GM23338 (cell line): ENCODE data around the gene MR1. TPM values are rescaled to one million over a fixed set of nuclear protein-coding genes. Genes with fewer than 3 reads are reported as not detected.

Experiments used
- ATAC-seq: fragments of 200-7000 bp; cut with Tn5 transposase; 3 replicates; pipeline ENCODE4 v1.9.1; 2020
- DNase-seq: peaks from one replicate; pipeline ENCODE4 v3.0.0-alpha.2; 2015; ENCODE audit warnings: low spot score
- H2AFZ ChIP-seq: fragments of 200-600 bp; sonication (generic); 2 replicates; pipeline ENCODE4 v1.8.0; 2016; ENCODE audit warnings: antibody characterized with exemption, mild to moderate bottlenecking, moderate library complexity
- H3F3A ChIP-seq: fragments of 200-600 bp; sonication (generic); replicated peaks from 2 replicates; pipeline ENCODE4 v1.8.0; 2017; ENCODE audit warnings: antibody characterized with exemption, mixed run types, low read depth
- H3K27ac ChIP-seq: fragments of 200-600 bp; sonication (generic); 2 replicates; pipeline ENCODE4 v1.6.1; 2016; ENCODE audit warnings: low read depth
- H3K27me3 ChIP-seq: fragments of 200-600 bp; sonication (generic); 2 replicates; pipeline ENCODE4 v1.8.0; 2016; ENCODE audit warnings: mild to moderate bottlenecking, mixed run types, moderate library complexity; ENCODE audit not compliant: insufficient read depth
- H3K36me3 ChIP-seq: fragments of 200-600 bp; sonication (generic); 2 replicates; pipeline ENCODE4 v1.8.0; 2016; ENCODE audit warnings: mild to moderate bottlenecking; ENCODE audit not compliant: insufficient read depth
- H3K4me1 ChIP-seq: fragments of 200-600 bp; sonication (generic); 2 replicates; pipeline ENCODE4 v1.8.0; 2016; ENCODE audit warnings: mild to moderate bottlenecking, moderate library complexity; ENCODE audit not compliant: insufficient read depth
- H3K4me2 ChIP-seq: fragments of 200-600 bp; sonication (generic); 2 replicates; pipeline ENCODE4 v1.7.1; 2017; ENCODE audit warnings: mixed run types
- H3K4me3 ChIP-seq: fragments of 200-600 bp; sonication (generic); 2 replicates; pipeline ENCODE4 v1.6.1; 2016; ENCODE audit warnings: mixed run types
- H3K79me2 ChIP-seq: fragments of 200-600 bp; sonication (generic); replicated peaks from 2 replicates; pipeline ENCODE4 v1.8.0; 2017; ENCODE audit warnings: mild to moderate bottlenecking; ENCODE audit not compliant: insufficient read depth
- H3K9me2 ChIP-seq: fragments of 200-600 bp; sonication (generic); 2 replicates; pipeline ENCODE4 v1.8.0; 2017; ENCODE audit not compliant: insufficient read depth
- H4K20me1 ChIP-seq: fragments of 200-600 bp; sonication (generic); replicated peaks from 2 replicates; pipeline ENCODE4 v1.8.0; 2017; ENCODE audit warnings: mild to moderate bottlenecking; ENCODE audit not compliant: insufficient read depth
- H3K27ac Mint-ChIP-seq: 2 replicates; pipeline ENCODE4 v1.8.0; 2020; ENCODE audit warnings: inconsistent platforms, mild to moderate bottlenecking, moderate library complexity, mixed read lengths
- H3K27me3 Mint-ChIP-seq: 3 replicates; pipeline ENCODE4 v1.8.0; 2022; ENCODE audit warnings: low read depth, mild to moderate bottlenecking, moderate library complexity, mixed read lengths, inconsistent platforms; ENCODE audit not compliant: insufficient read depth, poor library complexity
- H3K36me3 Mint-ChIP-seq: 3 replicates; pipeline ENCODE4 v1.8.0; 2021; ENCODE audit warnings: low read depth, mild to moderate bottlenecking, inconsistent platforms, moderate library complexity, mixed read lengths
- H3K4me1 Mint-ChIP-seq: 3 replicates; pipeline ENCODE4 v1.8.0; 2020; ENCODE audit warnings: mild to moderate bottlenecking, inconsistent platforms, mixed read lengths
- H3K4me3 Mint-ChIP-seq: 3 replicates; pipeline ENCODE4 v1.8.0; 2021; ENCODE audit warnings: moderate library complexity, mild to moderate bottlenecking, inconsistent platforms, mixed read lengths
- H3K9me3 Mint-ChIP-seq: 3 replicates; pipeline ENCODE4 v1.8.0; 2020; ENCODE audit warnings: moderate library complexity, mild to moderate bottlenecking, inconsistent platforms, mixed read lengths
- CREB1 ChIP-seq: fragments of 250-450 bp; sonication (Bioruptor Pico); IDR thresholded peaks from 2 replicates; pipeline ENCODE4 v1.5.0; 2020; ENCODE audit warnings: low read depth, mild to moderate bottlenecking, moderate library complexity
- CTCF ChIP-seq, 2 experiments: fragments of 200-600 bp in 1 of 2; sonication (generic) in 1 of 2; conservative IDR thresholded peaks; 2 replicates each; pipeline versions ENCODE4 v1.5.1 to v1.6.1; 2016 to 2017; ENCODE audit warnings: antibody characterized with exemption in 2 of 2, low read depth in 2 of 2, mild to moderate bottlenecking in 2 of 2, moderate library complexity in 1 of 2
- ETS1 ChIP-seq: IDR thresholded peaks from 2 replicates; pipeline ENCODE4 v1.6.1; 2016; ENCODE audit warnings: antibody characterized with exemption
- EZH2 ChIP-seq: fragments of 200-600 bp; sonication (generic); IDR thresholded peaks from one replicate; pipeline ENCODE4 v1.8.0; 2017; ENCODE audit warnings: antibody characterized with exemption, mild to moderate bottlenecking, low read depth; ENCODE audit not compliant: unreplicated experiment
- JUNB ChIP-seq: IDR thresholded peaks from one replicate; pipeline ENCODE4 v1.6.1; 2016; ENCODE audit warnings: antibody characterized with exemption; ENCODE audit not compliant: unreplicated experiment
- NANOG ChIP-seq: IDR thresholded peaks from 2 replicates; pipeline ENCODE4 v1.6.1; 2016; ENCODE audit warnings: antibody characterized with exemption, borderline replicate concordance
- REST ChIP-seq: IDR thresholded peaks from one replicate; pipeline ENCODE4 v1.6.1; 2018; ENCODE audit warnings: antibody characterized with exemption; ENCODE audit not compliant: unreplicated experiment
- STAT1 ChIP-seq: IDR thresholded peaks from one replicate; pipeline ENCODE4 v1.6.1; 2016; ENCODE audit warnings: antibody characterized with exemption; ENCODE audit not compliant: unreplicated experiment
- ZNF462 ChIP-seq: fragments of 250-450 bp; sonication (Bioruptor Pico); IDR thresholded peaks from 2 replicates; pipeline ENCODE4 v1.5.0; 2020; ENCODE audit warnings: mild to moderate bottlenecking, moderate library complexity
- polyA plus RNA-seq: library from polyadenylated mRNA; unstranded; fragments of >200 nt; fragmentation: Nextera tagmentation; extraction: Ambion mirVana; gene quantifications from 2 replicates; pipeline ENCODE4 v1.2.1, GENCODE V29; 2016
- total RNA-seq: library from RNA; depleted of rRNA; stranded (reverse); fragments of >200 nt; shearing (Covaris generic); gene quantifications from 2 replicates; pipeline ENCODE4 v1.2.3, GENCODE V29; 2014

The MR1 gene
- total and polyA plus RNA-seq, 2 experiments from 2014 or later: 0.18 TPM; not detected in 1

GRCh38 chr1:181091309-181092040 is 57.7 kb downstream of the MR1 start (continued):
- TF ChIP-seq ZNF462 (CRISPR knock-in tag) (no peak), NANOG (no peak)

- H3K4me1 ChIP-seq: peaks cover 48% of the 10 kb centered on the region
- ATAC-seq: no peak
- no peaks in the 10 kb centered on the region; the same call in 2 of the 3 replicates for H3K9me3 Mint-ChIP-seq
- H3K79me2 ChIP-seq: peaks cover 30% of the 10 kb centered on the region
- DNase-seq: no peak
- H2AFZ ChIP-seq: no peak overlapping the region
- H3K4me2 ChIP-seq: no peak overlapping the region
- H3K27ac ChIP-seq: no peak overlapping the region
- peak overlapping the region; percentile 8; the same call in 2 of the 3 replicates for H3K4me3 Mint-ChIP-seq
- H3F3A ChIP-seq: peaks cover 4% of the 10 kb centered on the region; the same call in 1 of the 2 replicates
- peaks cover 26% of the 10 kb centered on the region for H4K20me1 ChIP-seq
- H3K36me3 Mint-ChIP-seq: peaks cover 21% of the 10 kb centered on the region
- H3K27me3 ChIP-seq: peaks cover 93% of the 10 kb centered on the region
- H3K9me2 ChIP-seq: no peaks in the 10 kb centered on the region
- H3K4me1 Mint-ChIP-seq: peaks cover 47% of the 10 kb centered on the region
- peaks cover 26% of the 10 kb centered on the region for H3K27me3 Mint-ChIP-seq
- H3K4me3 ChIP-seq: 0 out of 2 replicates have a peak overlapping the region, but pooled peaks have one; percentile 74
- H3K27ac Mint-ChIP-seq: no peak overlapping the region
- H3K36me3 ChIP-seq: no peaks in the 10 kb centered on the region
- TF ChIP-seq REST (no peak), JUNB (no peak), CTCF (conservative IDR thresholded peaks at IDR 0.05; ENCODE audit: low read depth in 2 of 2) (no peak), NANOG (no peak), EZH2 (no peak), ETS1 (no peak), STAT1 (no peak), CREB1 (CRISPR knock-in tag) (no peak)
Observed at GRCh38 chr1:181092056-181092455, 58.3 kb downstream of the MR1 start.
